HG02852 (cell line): ENCODE results near the gene DACT3.

Source experiments
- ATAC-seq: cut with Tn5 transposase; IDR thresholded peaks from one replicate; pipeline ENCODE4 v1.9.1; 2021; ENCODE audit warnings: mild to moderate bottlenecking, moderate library complexity; ENCODE audit not compliant: unreplicated experiment

DACT3 gene

DNA sequence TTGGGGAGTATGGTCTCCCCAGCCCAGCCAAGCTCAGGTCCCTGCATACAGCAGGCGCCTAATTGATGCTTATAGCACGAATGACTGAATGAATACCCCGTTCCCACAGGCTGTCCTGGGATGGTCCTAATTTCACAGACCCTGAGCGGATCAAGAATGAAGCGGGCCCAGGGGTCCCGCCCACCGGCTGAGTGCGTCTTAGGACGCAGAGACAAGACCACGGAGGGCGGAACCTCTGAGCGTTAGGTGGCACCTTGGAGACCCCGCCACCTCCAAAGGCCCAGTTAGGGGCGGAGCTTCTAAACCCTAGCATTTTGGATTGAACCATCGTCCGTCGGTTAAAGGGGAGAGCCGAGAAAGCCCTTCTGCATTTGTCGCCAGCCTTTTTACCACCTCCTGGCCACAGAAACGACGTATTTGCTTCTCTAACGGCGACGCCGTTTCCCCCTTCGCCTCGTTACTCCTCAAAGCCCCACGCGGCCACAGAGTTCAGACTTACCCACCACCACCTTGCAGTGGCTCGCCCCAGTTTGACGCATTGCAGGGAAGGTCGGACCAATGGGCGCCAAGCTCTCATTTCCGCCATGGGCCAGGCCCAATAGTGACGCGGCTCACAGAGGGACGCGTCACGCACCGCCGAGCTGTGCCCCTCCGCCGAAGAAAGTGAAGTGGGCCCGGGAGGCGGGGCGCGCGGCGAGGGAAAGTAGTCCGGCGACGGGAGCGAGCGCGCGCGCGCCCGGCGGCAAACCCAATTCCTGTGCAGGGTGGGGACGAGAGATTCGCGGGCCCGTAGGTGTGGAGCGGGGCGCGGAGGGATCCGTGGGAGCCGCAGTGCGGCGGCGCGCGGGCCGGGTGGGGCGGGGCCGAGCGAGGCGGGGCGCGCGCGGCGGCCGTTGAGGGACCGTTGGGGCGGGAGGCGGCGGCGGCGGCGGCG is 60.3 kb downstream of the DACT3 start:
- peak; percentile 72 for ATAC-seq

DNA sequence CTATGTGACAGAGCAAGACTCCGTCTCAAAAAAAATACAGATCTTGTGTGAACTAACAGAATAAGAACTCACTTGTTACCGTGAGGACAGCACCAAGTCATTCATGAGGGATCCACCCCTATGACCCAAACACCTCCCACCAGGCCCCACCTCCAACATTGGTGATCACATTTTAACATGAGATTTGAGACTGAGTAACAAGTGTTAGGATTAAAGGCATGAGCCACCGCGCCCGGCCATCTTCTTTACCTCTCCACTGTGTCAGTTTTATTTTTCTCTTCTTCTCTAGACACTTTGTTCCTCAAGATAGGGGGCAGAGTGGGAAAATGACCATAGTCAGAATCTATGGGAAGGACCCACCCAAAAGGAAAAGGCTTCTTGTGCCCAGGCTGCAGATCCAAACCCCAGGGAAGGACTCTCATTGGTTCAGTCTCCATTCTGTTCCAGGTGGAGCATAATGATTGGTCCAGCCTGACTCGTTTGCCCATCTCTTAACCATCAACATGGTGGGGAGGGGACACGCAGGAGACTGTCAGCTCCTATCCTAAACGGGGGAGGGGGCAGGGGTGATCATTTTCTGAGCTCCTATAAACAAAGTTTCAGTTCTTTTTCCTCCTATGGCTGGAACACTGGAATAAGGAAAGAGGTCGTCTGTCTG is 61.1 kb downstream of the DACT3 start:
- ATAC-seq = no peak

DNA sequence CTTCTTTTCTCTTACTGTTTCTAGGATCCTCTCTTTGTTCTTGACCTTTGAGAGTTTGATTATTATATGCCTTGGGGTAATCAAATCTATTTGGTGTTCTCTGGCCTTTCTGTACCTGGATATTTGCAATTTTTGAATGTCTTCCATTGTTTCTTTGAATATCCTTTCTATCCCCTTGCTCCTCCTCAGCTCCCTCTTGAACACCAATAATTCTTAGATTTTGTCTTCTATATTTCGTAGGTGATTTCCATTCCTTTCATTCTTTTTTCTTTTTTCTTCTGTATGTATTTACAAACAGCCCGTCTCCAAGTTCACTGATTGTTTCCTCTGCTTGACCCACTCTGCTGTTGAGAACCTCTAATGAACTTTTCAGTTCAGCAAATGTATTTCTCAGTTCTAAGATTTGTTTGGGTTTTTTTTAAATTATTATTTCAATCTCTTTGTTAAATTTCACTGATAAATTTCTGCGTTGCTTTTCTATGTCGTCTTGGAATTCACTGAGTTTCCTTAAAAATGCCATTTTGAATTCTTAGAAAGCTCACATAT is 62.5 kb downstream of the DACT3 start:
- no peak for ATAC-seq
